ENCODE results near the gene SUPT7L.

SUPT7L gene

DNA sequence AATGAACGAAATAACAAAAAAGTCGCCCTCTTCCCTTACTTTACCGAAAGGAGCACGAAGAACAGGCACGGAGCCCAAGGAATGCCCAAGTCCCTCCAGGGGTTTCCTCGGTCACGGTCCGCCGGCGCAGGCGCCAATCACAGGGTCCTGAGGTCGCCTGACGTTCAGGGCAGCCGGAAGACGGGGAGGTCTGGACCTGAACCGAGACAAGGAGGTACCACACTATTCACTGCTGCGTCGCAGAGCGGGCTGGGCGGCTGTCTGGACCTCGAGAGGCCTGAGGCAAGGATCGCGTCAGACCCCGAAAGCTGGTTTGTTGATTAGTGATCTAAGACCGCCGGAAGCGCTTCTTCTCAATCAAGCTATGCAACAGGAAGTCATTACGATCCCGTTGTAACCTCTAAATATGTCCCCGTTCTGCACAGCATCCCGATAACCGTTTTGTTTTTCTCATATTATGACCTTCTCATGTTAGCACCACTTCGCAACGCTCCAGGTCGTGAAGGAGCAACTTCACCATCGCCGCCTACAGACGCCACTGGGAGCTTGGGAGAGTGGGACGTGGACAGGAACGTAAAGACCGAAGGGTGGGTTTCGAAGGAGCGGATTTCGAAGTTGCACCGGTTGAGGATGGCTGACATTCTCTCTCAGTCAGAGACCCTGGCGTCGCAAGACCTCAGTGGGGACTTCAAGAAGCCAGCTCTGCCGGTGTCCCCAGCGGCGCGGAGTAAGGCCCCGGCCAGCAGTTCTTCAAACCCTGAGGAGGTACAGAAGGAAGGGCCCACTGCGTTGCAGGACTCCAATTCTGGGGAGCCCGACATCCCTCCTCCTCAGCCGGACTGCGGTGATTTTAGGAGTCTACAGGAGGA, at the start of gene SUPT7L, which contains the start of gene SLC4A1AP:
Gene SUPT7L (minus strand): TSS at position 330 of the 869 bp plus-strand sequence. CDS start 1,422 bp downstream, outside the sequence.
Gene SLC4A1AP (plus strand): TSS at position 605 of the 869 bp plus-strand sequence. CDS start 26 bp downstream, at position 631.
- peaks cover 20 to 23% of the 10 kb centered on the region in 2 donors for H3K36me3 ChIP-seq (ENCODE audit: control insufficient read depth in 2 of 2, insufficient read depth in 2 of 2, low read length in 2 of 2)
- peak within 1 kb of the TSS; percentile 93 for H3K27ac ChIP-seq (ENCODE audit: low read length)
- no peaks in the 10 kb centered on the region for H3K27me3 ChIP-seq (ENCODE audit: control insufficient read depth in 1 of 2, insufficient read depth in 2 of 2, low read length in 2 of 2)
- H3K4me3 ChIP-seq (ENCODE audit: low read length in 2 of 2): peak within 1 kb of the TSS; percentile 99 to 100
- peaks cover 23% of the 10 kb centered on the region for H3K4me1 ChIP-seq (ENCODE audit: control insufficient read depth, insufficient read depth, low read length)
- no peaks in the 10 kb centered on the region for H3K9me3 ChIP-seq (ENCODE audit: control insufficient read depth in 2 of 2, low read length in 2 of 2)
- H3K9ac ChIP-seq (ENCODE audit: low read length in 2 of 2): peak within 1 kb of the TSS; percentile 97 to 98

DNA sequence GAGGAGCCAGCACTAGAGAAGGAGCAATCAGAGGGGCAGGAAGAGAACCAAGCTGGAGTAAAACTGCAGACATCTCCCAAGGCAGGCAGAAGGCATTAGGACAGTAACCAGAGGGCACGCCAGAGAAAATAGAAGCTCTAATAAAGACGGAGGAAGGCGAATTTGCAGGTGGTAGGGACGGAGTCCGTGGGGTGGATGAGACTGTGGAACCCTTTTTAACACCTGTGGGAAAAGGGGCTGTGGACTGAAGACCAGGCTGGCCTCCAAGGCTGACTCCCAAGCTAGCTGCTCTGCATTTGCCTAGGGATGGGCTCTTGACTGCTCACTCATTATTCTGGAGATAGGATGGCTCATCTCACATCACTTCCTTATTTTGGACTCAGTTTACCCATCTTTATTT, 49.8 kb upstream of the SUPT7L start:
- no peaks in the 10 kb centered on the region for H3K36me3 ChIP-seq (ENCODE audit: control insufficient read depth in 2 of 2, insufficient read depth in 2 of 2, low read length in 2 of 2)
- H3K27ac ChIP-seq (ENCODE audit: low read length): no peak overlapping the region
- H3K9me3 ChIP-seq (ENCODE audit: control insufficient read depth in 2 of 2, low read length in 2 of 2): no peaks in the 10 kb centered on the region

GRCh38 chr2:27712522-27712921, 49.1 kb upstream of the SUPT7L start:
- Histone ChIP-seq H3K4me3 (ENCODE audit: low read length in 2 of 2) (no peak overlapping the region), H3K4me1 (ENCODE audit: control insufficient read depth, insufficient read depth, low read length) (peaks cover 14% of the 10 kb centered on the region), H3K9ac (ENCODE audit: low read length in 2 of 2) (no peak overlapping the region), H3K9me3 (ENCODE audit: control insufficient read depth in 2 of 2, low read length in 2 of 2) (no peaks in the 10 kb centered on the region), H3K36me3 (ENCODE audit: control insufficient read depth in 2 of 2, insufficient read depth in 2 of 2, low read length in 2 of 2) (no peaks in the 10 kb centered on the region), H3K27me3 (ENCODE audit: control insufficient read depth in 1 of 2, insufficient read depth in 2 of 2, low read length in 2 of 2) (no peaks in the 10 kb centered on the region), H3K27ac (ENCODE audit: low read length) (no peak overlapping the region)

More for the DNA sequence above, 49.8 kb upstream of the SUPT7L start:
- H3K9ac ChIP-seq (ENCODE audit: low read length in 2 of 2): no peak overlapping the region
- H3K4me1 ChIP-seq (ENCODE audit: control insufficient read depth, insufficient read depth, low read length): peaks cover 13% of the 10 kb centered on the region
- H3K4me3 ChIP-seq (ENCODE audit: low read length in 2 of 2): no peak overlapping the region
- no peaks in the 10 kb centered on the region for H3K27me3 ChIP-seq (ENCODE audit: control insufficient read depth in 1 of 2, insufficient read depth in 2 of 2, low read length in 2 of 2)

GRCh38 chr2:27711804-27712203, 48.4 kb upstream of the SUPT7L start:
- no peaks in the 10 kb centered on the region for H3K27me3 ChIP-seq (ENCODE audit: control insufficient read depth in 1 of 2, insufficient read depth in 2 of 2, low read length in 2 of 2)
- peaks cover 16% of the 10 kb centered on the region for H3K4me1 ChIP-seq (ENCODE audit: control insufficient read depth, insufficient read depth, low read length)
- no peak overlapping the region for H3K4me3 ChIP-seq (ENCODE audit: low read length in 2 of 2)
- H3K9ac ChIP-seq (ENCODE audit: low read length in 2 of 2): no peak overlapping the region
- H3K27ac ChIP-seq (ENCODE audit: low read length): no peak overlapping the region
- H3K36me3 ChIP-seq (ENCODE audit: control insufficient read depth in 2 of 2, insufficient read depth in 2 of 2, low read length in 2 of 2): no peaks in the 10 kb centered on the region
- no peaks in the 10 kb centered on the region for H3K9me3 ChIP-seq (ENCODE audit: control insufficient read depth in 2 of 2, low read length in 2 of 2)

DNA sequence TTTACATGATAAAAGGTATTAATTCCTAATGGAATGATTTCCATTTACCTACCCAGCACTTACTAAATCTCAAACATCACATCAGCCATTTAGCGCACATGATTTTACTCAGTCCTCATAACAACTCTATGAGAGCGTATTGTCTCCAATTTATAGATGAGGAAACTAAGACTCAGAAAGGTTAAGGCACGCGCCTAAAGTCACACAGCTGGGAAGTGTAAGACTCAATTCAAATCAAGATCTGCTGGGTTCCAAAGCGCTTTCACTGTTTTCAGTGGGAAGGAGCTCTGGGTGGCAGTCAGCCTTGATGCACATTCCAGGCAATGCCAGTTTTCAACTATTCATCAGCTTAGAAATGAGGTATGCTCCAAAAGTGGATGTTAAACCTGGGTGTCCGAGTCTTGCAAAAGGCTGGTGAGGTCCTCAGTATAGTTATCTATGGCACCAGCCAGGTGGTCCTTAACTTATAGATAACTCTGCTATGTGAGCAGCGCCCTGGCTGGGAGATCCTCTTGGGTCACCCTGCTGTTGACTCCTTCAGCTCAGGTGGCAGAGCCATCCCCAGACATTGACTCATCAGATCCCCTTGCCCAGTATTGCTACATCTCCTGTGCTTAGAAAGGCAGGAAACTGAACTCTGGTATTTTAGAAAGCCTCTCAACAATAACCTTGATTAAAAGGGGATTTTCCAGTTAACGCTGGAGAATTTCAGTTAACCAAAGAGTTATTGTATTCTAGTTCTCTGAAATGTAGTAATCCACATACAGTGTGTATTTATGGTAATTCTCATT, 47.4 kb upstream of the SUPT7L start:
- Histone ChIP-seq H3K4me3 (ENCODE audit: low read length in 2 of 2) (no peak overlapping the region), H3K27ac (ENCODE audit: low read length) (no peak overlapping the region), H3K4me1 (ENCODE audit: control insufficient read depth, insufficient read depth, low read length) (peaks cover 20% of the 10 kb centered on the region), H3K36me3 (ENCODE audit: control insufficient read depth in 2 of 2, insufficient read depth in 2 of 2, low read length in 2 of 2) (no peaks in the 10 kb centered on the region), H3K27me3 (ENCODE audit: control insufficient read depth in 1 of 2, insufficient read depth in 2 of 2, low read length in 2 of 2) (no peaks in the 10 kb centered on the region), H3K9ac (ENCODE audit: low read length in 2 of 2) (no peak overlapping the region), H3K9me3 (ENCODE audit: control insufficient read depth in 2 of 2, low read length in 2 of 2) (no peaks in the 10 kb centered on the region)

DNA sequence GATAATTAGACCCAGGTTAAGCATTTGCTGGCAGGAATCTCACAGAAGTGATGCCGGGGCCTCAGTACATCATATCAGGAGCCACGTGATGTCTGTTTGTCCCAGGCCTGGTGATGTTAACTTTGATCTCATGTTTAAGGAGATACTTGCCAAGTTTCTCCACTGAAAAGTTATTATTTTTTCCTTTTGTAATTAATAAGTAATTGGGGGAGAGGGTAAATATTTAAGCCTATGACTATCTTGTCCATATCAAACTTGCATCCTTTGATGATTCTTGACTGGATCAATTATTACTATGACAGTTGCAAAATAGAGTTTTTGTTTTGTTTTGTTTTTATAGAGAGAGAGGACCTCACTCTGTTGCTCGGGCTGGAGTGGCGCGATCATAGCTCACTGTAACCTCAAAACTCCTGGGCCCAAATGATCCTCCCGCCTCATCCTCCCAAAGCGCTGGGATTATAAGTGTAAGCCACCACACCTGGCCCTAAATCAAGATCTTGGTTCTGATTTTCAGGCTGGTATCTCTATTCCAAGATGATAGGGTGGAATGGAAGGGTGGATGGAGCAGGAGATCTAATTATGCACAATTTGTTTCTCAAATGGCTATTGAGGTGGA, 46.7 kb upstream of the SUPT7L start:
- Histone ChIP-seq H3K4me3 (ENCODE audit: low read length in 2 of 2) (no peak overlapping the region), H3K27me3 (ENCODE audit: control insufficient read depth in 1 of 2, insufficient read depth in 2 of 2, low read length in 2 of 2) (no peaks in the 10 kb centered on the region), H3K4me1 (ENCODE audit: control insufficient read depth, insufficient read depth, low read length) (peaks cover 18% of the 10 kb centered on the region), H3K9me3 (ENCODE audit: control insufficient read depth in 2 of 2, low read length in 2 of 2) (no peaks in the 10 kb centered on the region), H3K27ac (ENCODE audit: low read length) (no peak overlapping the region), H3K36me3 (ENCODE audit: control insufficient read depth in 2 of 2, insufficient read depth in 2 of 2, low read length in 2 of 2) (no peaks in the 10 kb centered on the region), H3K9ac (ENCODE audit: low read length in 2 of 2) (no peak overlapping the region)

DNA sequence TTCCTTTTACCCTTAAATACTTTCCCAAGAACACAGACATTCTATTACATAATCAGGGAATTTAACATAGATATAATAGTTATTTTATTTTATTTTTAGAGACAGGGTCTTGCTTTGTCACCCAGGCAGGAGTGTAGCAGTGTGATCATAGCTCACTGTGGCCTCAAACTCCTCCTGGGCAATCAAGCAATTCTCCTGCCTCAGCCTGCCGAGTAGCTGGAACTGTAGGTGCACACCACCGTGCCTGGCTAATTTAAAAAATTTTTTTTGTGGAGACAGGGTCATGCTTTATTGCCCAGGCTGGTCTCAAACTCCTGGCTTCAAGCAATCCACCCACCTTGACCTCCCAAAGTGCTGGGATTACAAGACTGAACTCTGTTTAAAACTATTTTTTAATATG, 45.9 kb upstream of the SUPT7L start:
- Histone ChIP-seq H3K27ac (ENCODE audit: low read length) (no peak overlapping the region), H3K9me3 (ENCODE audit: control insufficient read depth in 2 of 2, low read length in 2 of 2) (no peaks in the 10 kb centered on the region), H3K4me1 (ENCODE audit: control insufficient read depth, insufficient read depth, low read length) (peaks cover 12% of the 10 kb centered on the region)

DNA sequence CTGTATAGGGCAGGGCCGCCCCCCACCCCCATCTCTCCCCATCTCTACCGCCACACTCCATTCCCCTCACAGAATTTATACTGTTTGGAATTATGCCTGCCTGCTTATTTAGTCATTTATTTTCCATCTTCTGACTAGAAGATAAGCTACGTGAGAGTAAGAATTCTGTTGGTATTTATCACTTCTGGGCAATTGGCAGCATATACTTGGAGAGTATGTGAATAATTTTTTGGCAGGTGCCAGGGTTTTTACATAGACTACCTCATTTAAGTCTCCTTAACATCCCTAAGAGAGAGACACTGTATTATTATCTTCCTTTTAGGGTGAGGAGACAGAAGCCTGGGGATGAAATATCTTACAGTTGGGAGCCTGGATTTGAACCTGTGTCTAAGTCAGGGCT, 45.3 kb upstream of the SUPT7L start:
- Histone ChIP-seq H3K9ac (ENCODE audit: low read length in 2 of 2) (no peak overlapping the region), H3K27me3 (ENCODE audit: control insufficient read depth in 1 of 2, insufficient read depth in 2 of 2, low read length in 2 of 2) (no peaks in the 10 kb centered on the region), H3K4me3 (ENCODE audit: low read length in 2 of 2) (no peak overlapping the region), H3K9me3 (ENCODE audit: control insufficient read depth in 2 of 2, low read length in 2 of 2) (no peaks in the 10 kb centered on the region), H3K36me3 (ENCODE audit: control insufficient read depth in 2 of 2, insufficient read depth in 2 of 2, low read length in 2 of 2) (no peaks in the 10 kb centered on the region), H3K4me1 (ENCODE audit: control insufficient read depth, insufficient read depth, low read length) (peaks cover 12% of the 10 kb centered on the region), H3K27ac (ENCODE audit: low read length) (no peak overlapping the region)

More for the DNA sequence above, 45.9 kb upstream of the SUPT7L start:
- Histone ChIP-seq H3K27me3 (ENCODE audit: control insufficient read depth in 1 of 2, insufficient read depth in 2 of 2, low read length in 2 of 2) (no peaks in the 10 kb centered on the region), H3K4me3 (ENCODE audit: low read length in 2 of 2) (no peak overlapping the region), H3K36me3 (ENCODE audit: control insufficient read depth in 2 of 2, insufficient read depth in 2 of 2, low read length in 2 of 2) (no peaks in the 10 kb centered on the region), H3K9ac (ENCODE audit: low read length in 2 of 2) (no peak overlapping the region)

DNA sequence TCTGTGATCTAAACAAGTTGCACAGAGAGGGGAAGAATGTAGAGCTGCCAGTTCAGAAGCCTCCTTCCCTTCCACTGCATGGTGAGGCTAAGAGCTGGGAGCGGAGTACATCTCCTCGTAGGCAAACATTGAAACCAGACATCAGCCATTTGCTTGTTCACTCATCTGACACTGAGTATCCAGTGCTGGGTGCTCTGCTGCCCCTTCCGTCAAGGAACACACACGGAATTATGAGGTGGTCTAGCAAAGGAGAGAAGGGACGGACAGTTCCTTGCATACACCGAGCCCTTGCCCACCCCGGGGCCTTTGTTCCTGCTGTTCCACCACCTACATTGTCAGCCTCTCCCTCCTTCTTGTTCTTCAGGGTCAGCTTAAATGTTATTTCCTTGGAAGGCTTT, 44.8 kb upstream of the SUPT7L start:
- H3K27ac ChIP-seq (ENCODE audit: low read length): no peak overlapping the region
- no peak overlapping the region for H3K9ac ChIP-seq (ENCODE audit: low read length in 2 of 2)
- H3K27me3 ChIP-seq (ENCODE audit: control insufficient read depth in 1 of 2, insufficient read depth in 2 of 2, low read length in 2 of 2): no peaks in the 10 kb centered on the region
- no peaks in the 10 kb centered on the region for H3K36me3 ChIP-seq (ENCODE audit: control insufficient read depth in 2 of 2, insufficient read depth in 2 of 2, low read length in 2 of 2)
- no peak overlapping the region for H3K4me3 ChIP-seq (ENCODE audit: low read length in 2 of 2)
- H3K4me1 ChIP-seq (ENCODE audit: control insufficient read depth, insufficient read depth, low read length): peaks cover 14% of the 10 kb centered on the region
- H3K9me3 ChIP-seq (ENCODE audit: control insufficient read depth in 2 of 2, low read length in 2 of 2): no peaks in the 10 kb centered on the region

GRCh38 chr2:27707462-27708256, 44.2 kb upstream of the SUPT7L start:
- no peaks in the 10 kb centered on the region for H3K9me3 ChIP-seq (ENCODE audit: control insufficient read depth in 2 of 2, low read length in 2 of 2)
- H3K27me3 ChIP-seq (ENCODE audit: control insufficient read depth in 1 of 2, insufficient read depth in 2 of 2, low read length in 2 of 2): no peaks in the 10 kb centered on the region
- peaks cover 14% of the 10 kb centered on the region for H3K4me1 ChIP-seq (ENCODE audit: control insufficient read depth, insufficient read depth, low read length)
- H3K27ac ChIP-seq (ENCODE audit: low read length): no peak overlapping the region
- no peaks in the 10 kb centered on the region for H3K36me3 ChIP-seq (ENCODE audit: control insufficient read depth in 2 of 2, insufficient read depth in 2 of 2, low read length in 2 of 2)
- H3K4me3 ChIP-seq (ENCODE audit: low read length in 2 of 2): no peak overlapping the region
- H3K9ac ChIP-seq (ENCODE audit: low read length in 2 of 2): no peak overlapping the region

All from stomach smooth muscle (tissue), 2 donors.